ENCODE measurements around the gene PPA2.
"Not testable (repeated sequence)": the region's sequence is repeated elsewhere in the genome, so short reads cannot be mapped to it uniquely, and the experiment has no call there.

Gene PPA2

DNA sequence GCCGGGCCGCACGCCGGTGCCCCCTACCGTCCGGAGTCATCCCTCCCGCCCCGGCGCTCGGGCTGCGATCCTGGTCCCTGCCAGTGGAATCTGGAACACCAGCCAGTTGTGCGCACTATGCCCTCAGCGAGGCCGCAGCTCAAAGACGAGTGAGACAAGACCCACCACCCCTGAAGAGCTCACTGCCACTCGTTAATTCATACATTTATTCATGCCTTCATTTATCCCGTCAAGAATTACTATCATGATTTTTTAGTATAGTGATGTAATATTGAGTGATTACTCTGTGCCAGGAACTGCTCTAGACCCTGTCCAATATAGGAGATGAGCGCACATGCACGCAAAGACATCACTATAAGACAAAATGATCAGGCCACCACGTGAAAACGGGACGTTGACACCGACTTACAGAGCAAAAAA lies 247 bp upstream of the PPA2 start:
- Histone ChIP-seq H3K4me3 (ENCODE audit: low read length) (peak overlapping the region; percentile 74), H3K9ac (ENCODE audit: low read length) (peak overlapping the region; percentile 92), H3K27ac (ENCODE audit: low read length) (no peak overlapping the region), H3K27me3 (ENCODE audit: control insufficient read depth, insufficient read depth, low read length) (peaks cover 24% of the 10 kb centered on the region), H3K4me1 (ENCODE audit: control insufficient read depth, low read depth, low read length) (peaks cover 11% of the 10 kb centered on the region), H3K36me3 (ENCODE audit: control insufficient read depth, low read depth, low read length) (no peaks in the 10 kb centered on the region), H3K9me3 (ENCODE audit: control insufficient read depth, low read depth, low read length) (no peaks in the 10 kb centered on the region)

DNA sequence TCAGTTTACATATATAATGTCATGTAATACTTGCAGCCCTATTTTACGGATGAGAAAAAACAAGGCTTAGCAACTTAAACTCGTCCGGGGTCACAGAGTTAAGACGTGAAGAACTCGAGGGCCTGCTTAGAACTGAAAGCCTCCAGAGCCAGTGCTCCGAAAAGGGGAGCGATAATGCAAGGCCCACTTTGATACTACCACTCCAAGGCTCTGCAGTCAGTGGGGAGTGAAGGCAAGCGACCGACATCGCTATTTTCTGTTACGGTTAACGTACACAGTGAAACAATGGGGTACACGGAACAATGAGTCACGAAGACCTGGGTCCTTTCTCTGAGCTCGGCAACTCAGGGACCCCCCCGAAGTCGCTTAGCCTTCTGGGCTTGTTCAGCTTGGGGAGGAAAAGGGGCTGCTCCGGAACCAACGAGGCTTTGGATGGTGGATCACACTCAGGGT lies 965 bp downstream of the PPA2 start:
- no peaks in the 10 kb centered on the region for H3K36me3 ChIP-seq (ENCODE audit: control insufficient read depth, low read depth, low read length)
- H3K4me3 ChIP-seq (ENCODE audit: low read length) = peak overlapping the region; percentile 74
- peak overlapping the region; percentile 92 for H3K9ac ChIP-seq (ENCODE audit: low read length)
- H3K9me3 ChIP-seq (ENCODE audit: control insufficient read depth, low read depth, low read length) = no peaks in the 10 kb centered on the region
- H3K4me1 ChIP-seq (ENCODE audit: control insufficient read depth, low read depth, low read length) = peaks cover 11% of the 10 kb centered on the region
- peaks cover 24% of the 10 kb centered on the region for H3K27me3 ChIP-seq (ENCODE audit: control insufficient read depth, insufficient read depth, low read length)
- H3K27ac ChIP-seq (ENCODE audit: low read length) = no peak overlapping the region

DNA sequence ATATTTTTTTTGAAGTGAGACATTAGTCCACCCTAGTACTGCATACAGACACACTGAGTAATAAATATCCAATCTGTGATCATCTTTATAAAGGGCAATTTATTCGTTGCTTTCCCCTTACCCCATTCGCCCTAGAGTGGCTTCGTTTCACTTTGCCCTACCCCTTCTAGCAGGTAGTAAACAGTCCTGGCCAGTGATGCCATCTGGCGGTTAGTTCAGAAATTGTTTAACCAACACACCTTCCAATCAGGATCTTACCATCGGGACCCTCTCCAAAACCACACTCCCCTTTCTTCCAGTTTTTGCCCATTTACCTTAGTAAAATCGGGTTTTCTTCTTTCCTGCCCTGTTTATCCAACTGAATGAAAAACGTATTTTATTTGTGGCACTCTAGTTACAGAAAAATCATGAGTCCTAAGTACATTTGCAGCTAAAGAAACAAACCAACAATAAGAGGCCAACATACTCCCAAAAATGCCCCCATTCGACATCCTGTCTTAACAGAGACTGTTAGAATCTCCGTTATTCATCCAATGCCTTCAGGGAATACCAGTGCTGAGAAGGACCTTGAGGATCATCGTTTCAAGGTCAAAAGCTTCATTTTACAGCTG lies 2.2 kb downstream of the PPA2 start:
- Histone ChIP-seq H3K27ac (ENCODE audit: low read length) (no peak overlapping the region), H3K4me1 (ENCODE audit: control insufficient read depth, low read depth, low read length) (peaks cover 11% of the 10 kb centered on the region), H3K36me3 (ENCODE audit: control insufficient read depth, low read depth, low read length) (no peaks in the 10 kb centered on the region), H3K9ac (ENCODE audit: low read length) (no peak overlapping the region), H3K27me3 (ENCODE audit: control insufficient read depth, insufficient read depth, low read length) (peaks cover 24% of the 10 kb centered on the region), H3K4me3 (ENCODE audit: low read length) (peak overlapping the region; percentile 74), H3K9me3 (ENCODE audit: control insufficient read depth, low read depth, low read length) (no peaks in the 10 kb centered on the region)

GRCh38 chr4:105470766-105471165 lies 3.1 kb downstream of the PPA2 start:
- no peak overlapping the region for H3K27ac ChIP-seq (ENCODE audit: low read length)

GRCh38 chr4:105469736-105470135 lies 4.1 kb downstream of the PPA2 start:
- peaks cover 18% of the 10 kb centered on the region for H3K27me3 ChIP-seq (ENCODE audit: control insufficient read depth, insufficient read depth, low read length)
- H3K9ac ChIP-seq (ENCODE audit: low read length) = no peak overlapping the region
- H3K9me3 ChIP-seq (ENCODE audit: control insufficient read depth, low read depth, low read length) = no peaks in the 10 kb centered on the region
- no peaks in the 10 kb centered on the region for H3K36me3 ChIP-seq (ENCODE audit: control insufficient read depth, low read depth, low read length)
- H3K27ac ChIP-seq (ENCODE audit: low read length) = no peak overlapping the region
- peaks cover 11% of the 10 kb centered on the region for H3K4me1 ChIP-seq (ENCODE audit: control insufficient read depth, low read depth, low read length)
- no peak overlapping the region for H3K4me3 ChIP-seq (ENCODE audit: low read length)

More at GRCh38 chr4:105470766-105471165, 3.1 kb downstream of the PPA2 start:
- Histone ChIP-seq H3K4me1 (ENCODE audit: control insufficient read depth, low read depth, low read length) (peaks cover 11% of the 10 kb centered on the region), H3K36me3 (ENCODE audit: control insufficient read depth, low read depth, low read length) (no peaks in the 10 kb centered on the region), H3K9me3 (ENCODE audit: control insufficient read depth, low read depth, low read length) (no peaks in the 10 kb centered on the region), H3K9ac (ENCODE audit: low read length) (no peak overlapping the region), H3K27me3 (ENCODE audit: control insufficient read depth, insufficient read depth, low read length) (peaks cover 24% of the 10 kb centered on the region), H3K4me3 (ENCODE audit: low read length) (no peak overlapping the region)

DNA sequence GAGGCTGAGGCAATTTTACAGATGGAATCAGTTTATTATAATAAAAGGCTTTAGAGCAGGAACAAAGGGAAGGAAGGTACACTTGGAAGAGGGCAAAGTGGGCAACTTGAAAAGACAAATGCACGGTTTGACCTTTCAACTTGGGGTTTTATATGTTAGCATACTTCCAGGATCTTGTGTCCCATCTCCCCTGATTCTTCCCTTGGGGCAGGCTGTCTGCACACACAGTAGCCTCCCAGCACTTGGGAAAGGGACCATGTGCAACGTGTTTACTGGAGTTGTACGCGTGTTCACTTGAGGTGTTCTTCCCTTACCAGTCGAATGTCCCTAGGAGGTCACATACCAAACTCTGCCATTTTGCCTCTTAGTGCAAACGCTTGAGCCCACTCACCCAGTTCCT lies 7.3 kb downstream of the PPA2 start:
- Histone ChIP-seq H3K36me3 (ENCODE audit: control insufficient read depth, low read depth, low read length) (no peaks in the 10 kb centered on the region), H3K27me3 (ENCODE audit: control insufficient read depth, insufficient read depth, low read length) (no peaks in the 10 kb centered on the region), H3K4me3 (ENCODE audit: low read length) (no peak overlapping the region), H3K4me1 (ENCODE audit: control insufficient read depth, low read depth, low read length) (peaks cover 4% of the 10 kb centered on the region), H3K9ac (ENCODE audit: low read length) (no peak overlapping the region), H3K27ac (ENCODE audit: low read length) (no peak overlapping the region), H3K9me3 (ENCODE audit: control insufficient read depth, low read depth, low read length) (no peaks in the 10 kb centered on the region)

DNA sequence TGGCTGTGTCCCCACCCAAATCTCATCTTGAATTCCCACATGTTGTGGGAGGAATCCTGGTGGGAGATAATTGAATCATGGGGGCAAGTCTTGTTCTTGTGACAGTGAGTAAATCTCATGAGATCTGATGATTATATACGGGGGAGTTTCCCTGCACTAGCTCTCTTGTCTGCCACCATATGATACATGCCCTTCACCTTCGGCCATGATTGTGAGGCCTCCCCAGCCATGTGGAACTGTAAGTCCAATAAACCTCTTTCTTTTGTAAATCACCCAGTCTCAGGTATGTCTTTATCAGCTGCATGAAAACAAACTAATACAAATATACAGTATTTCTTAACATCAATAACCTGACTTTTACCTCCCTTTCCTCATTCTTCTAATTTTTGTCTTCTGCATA lies 9.3 kb downstream of the PPA2 start:
- H3K27ac ChIP-seq (ENCODE audit: low read length); H3K27me3 ChIP-seq (ENCODE audit: control insufficient read depth, insufficient read depth, low read length); H3K4me1 ChIP-seq (ENCODE audit: control insufficient read depth, low read depth, low read length); H3K36me3 ChIP-seq (ENCODE audit: control insufficient read depth, low read depth, low read length); H3K9ac ChIP-seq (ENCODE audit: low read length); H3K9me3 ChIP-seq (ENCODE audit: control insufficient read depth, low read depth, low read length); H3K4me3 ChIP-seq (ENCODE audit: low read length): not testable (repeated sequence)

GRCh38 chr4:105462576-105462975 lies 11.3 kb downstream of the PPA2 start:
- Histone ChIP-seq H3K4me1 (ENCODE audit: control insufficient read depth, low read depth, low read length) (no peaks in the 10 kb centered on the region), H3K9me3 (ENCODE audit: control insufficient read depth, low read depth, low read length) (no peaks in the 10 kb centered on the region), H3K27me3 (ENCODE audit: control insufficient read depth, insufficient read depth, low read length) (no peaks in the 10 kb centered on the region), H3K9ac (ENCODE audit: low read length) (no peak overlapping the region), H3K27ac (ENCODE audit: low read length) (no peak overlapping the region), H3K36me3 (ENCODE audit: control insufficient read depth, low read depth, low read length) (no peaks in the 10 kb centered on the region), H3K4me3 (ENCODE audit: low read length) (no peak overlapping the region)

- H3K4me3 ChIP-seq (ENCODE audit: low read length) = no peak overlapping the region
- no peak overlapping the region for H3K9ac ChIP-seq (ENCODE audit: low read length)
- H3K36me3 ChIP-seq (ENCODE audit: control insufficient read depth, low read depth, low read length) = no peaks in the 10 kb centered on the region
- H3K9me3 ChIP-seq (ENCODE audit: control insufficient read depth, low read depth, low read length) = no peaks in the 10 kb centered on the region
- no peaks in the 10 kb centered on the region for H3K27me3 ChIP-seq (ENCODE audit: control insufficient read depth, insufficient read depth, low read length)
- H3K27ac ChIP-seq (ENCODE audit: low read length) = no peak overlapping the region
- H3K4me1 ChIP-seq (ENCODE audit: control insufficient read depth, low read depth, low read length) = no peaks in the 10 kb centered on the region
These were observed 12.1 kb downstream of the PPA2 start for GRCh38 chr4:105461621-105462382.

DNA sequence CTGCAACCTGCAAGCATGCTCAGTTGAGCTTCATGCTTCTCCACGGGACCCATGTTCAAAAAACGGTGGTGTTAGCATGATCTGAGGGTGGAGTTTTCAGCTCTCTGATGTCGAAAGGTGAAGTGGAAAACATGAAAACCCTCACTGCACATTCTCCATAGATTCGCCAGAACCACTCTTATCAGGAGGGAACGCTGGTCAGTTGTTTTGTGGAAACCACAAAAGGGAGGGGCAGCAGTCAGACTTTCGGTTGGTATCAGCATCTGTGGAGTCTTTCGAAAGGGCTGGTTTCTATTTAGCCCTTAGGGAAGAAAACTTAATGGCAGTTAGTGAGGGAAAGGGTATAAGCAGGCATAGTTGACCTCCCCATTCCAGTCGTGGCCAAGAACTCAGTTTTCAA lies 12.6 kb downstream of the PPA2 start:
- Histone ChIP-seq H3K36me3 (ENCODE audit: control insufficient read depth, low read depth, low read length) (no peaks in the 10 kb centered on the region), H3K4me1 (ENCODE audit: control insufficient read depth, low read depth, low read length) (no peaks in the 10 kb centered on the region), H3K27ac (ENCODE audit: low read length) (no peak overlapping the region), H3K27me3 (ENCODE audit: control insufficient read depth, insufficient read depth, low read length) (no peaks in the 10 kb centered on the region), H3K9me3 (ENCODE audit: control insufficient read depth, low read depth, low read length) (no peaks in the 10 kb centered on the region), H3K9ac (ENCODE audit: low read length) (no peak overlapping the region), H3K4me3 (ENCODE audit: low read length) (no peak overlapping the region)

GRCh38 chr4:105460306-105460705 lies 13.6 kb downstream of the PPA2 start:
- no peaks in the 10 kb centered on the region for H3K36me3 ChIP-seq (ENCODE audit: control insufficient read depth, low read depth, low read length)
- H3K9me3 ChIP-seq (ENCODE audit: control insufficient read depth, low read depth, low read length) = no peaks in the 10 kb centered on the region
- no peaks in the 10 kb centered on the region for H3K27me3 ChIP-seq (ENCODE audit: control insufficient read depth, insufficient read depth, low read length)
- no peak overlapping the region for H3K9ac ChIP-seq (ENCODE audit: low read length)
- H3K27ac ChIP-seq (ENCODE audit: low read length) = no peak overlapping the region
- no peaks in the 10 kb centered on the region for H3K4me1 ChIP-seq (ENCODE audit: control insufficient read depth, low read depth, low read length)
- H3K4me3 ChIP-seq (ENCODE audit: low read length) = no peak overlapping the region

GRCh38 chr4:105458541-105458940 lies 15.3 kb downstream of the PPA2 start:
- not testable (repeated sequence) for H3K4me3 ChIP-seq (ENCODE audit: low read length); H3K27me3 ChIP-seq (ENCODE audit: control insufficient read depth, insufficient read depth, low read length); H3K4me1 ChIP-seq (ENCODE audit: control insufficient read depth, low read depth, low read length); H3K27ac ChIP-seq (ENCODE audit: low read length); H3K36me3 ChIP-seq (ENCODE audit: control insufficient read depth, low read depth, low read length); H3K9ac ChIP-seq (ENCODE audit: low read length); H3K9me3 ChIP-seq (ENCODE audit: control insufficient read depth, low read depth, low read length)

All from iPS-18a (cell line).